OCI-LY3 (cell line): ENCODE data around the gene FRMD3.

Experiments
- H2AFZ ChIP-seq: fragments of 200-600, 300-600 bp; shearing (Covaris generic); 2 replicates; pipeline ENCODE4 v1.6.0; 2014; ENCODE audit warnings: antibody characterized with exemption, low read depth, low read length
- H3K27ac ChIP-seq: fragments of 200-600, 300-600 bp; sonication (generic); 2 replicates; pipeline ENCODE4 v1.5.1; 2014; ENCODE audit warnings: mild to moderate bottlenecking, low read length, moderate library complexity, mixed read lengths
- H3K27me3 ChIP-seq: fragments of 200-600, 300-600 bp; sonication (generic); 2 replicates; pipeline ENCODE4 v1.6.1; 2014; ENCODE audit warnings: low read depth, low read length, mixed read lengths
- H3K36me3 ChIP-seq: fragments of 200-600, 300-600 bp; sonication (generic); replicated peaks from 2 replicates; pipeline ENCODE3; 2014; ENCODE audit warnings: low read depth, low read length, mixed read lengths
- H3K4me1 ChIP-seq: fragments of 300-600, 200-600 bp; sonication (generic); 2 replicates; pipeline ENCODE4 v1.6.1; 2014; ENCODE audit warnings: low read length, mixed read lengths
- H3K4me2 ChIP-seq: fragments of 200-600, 300-600 bp; sonication (generic); 2 replicates; pipeline ENCODE4 v1.6.1; 2014; ENCODE audit warnings: low read length, mixed read lengths
- H3K4me3 ChIP-seq: fragments of 300-600, 200-600 bp; sonication (generic); 2 replicates; pipeline ENCODE4 v1.5.1; 2014; ENCODE audit warnings: antibody characterized with exemption, mild to moderate bottlenecking, low read length, moderate library complexity
- H3K79me2 ChIP-seq: fragments of 300-600, 200-600 bp; shearing (Covaris generic); 2 replicates; pipeline ENCODE4 v1.6.1; 2014; ENCODE audit warnings: mild to moderate bottlenecking, low read length, mixed read lengths
- H3K9ac ChIP-seq: fragments of 300-600, 200-600 bp; shearing (Covaris generic); 2 replicates; pipeline ENCODE4 v1.6.0; 2014; ENCODE audit warnings: mild to moderate bottlenecking, low read length, moderate library complexity
- H3K9me3 ChIP-seq: fragments of 200-600, 300-600 bp; shearing (Covaris generic); 2 replicates; pipeline ENCODE4 v1.6.1; 2014; ENCODE audit warnings: low read length, mixed read lengths; ENCODE audit not compliant: insufficient read depth
- H4K20me1 ChIP-seq: fragments of 200-600, 300-600 bp; sonication (generic); 2 replicates; pipeline ENCODE4 v1.6.1; 2016; ENCODE audit warnings: low read length, mixed read lengths; ENCODE audit not compliant: insufficient read depth
- CTCF ChIP-seq: fragments of 200-600, 300-600 bp; sonication (generic); IDR thresholded peaks from 2 replicates; pipeline ENCODE4 v1.5.1; 2014; ENCODE audit warnings: antibody characterized with exemption, low read length, low read depth
- EZH2phosphoT487 ChIP-seq: fragments of 200-600 bp; shearing (Covaris generic); IDR thresholded peaks from 2 replicates; pipeline ENCODE4 v1.6.1; 2018; ENCODE audit warnings: antibody characterized with exemption, mixed run types, low read depth

FRMD3 gene

GRCh38 chr9:83509402-83509801 is 28.8 kb downstream of the FRMD3 start:
- Histone ChIP-seq H3K9ac (no peak overlapping the region), H3K27ac (no peak overlapping the region), H3K36me3 (no peaks in the 10 kb centered on the region), H3K9me3 (no peaks in the 10 kb centered on the region), H4K20me1 (no peaks in the 10 kb centered on the region), H3K4me1 (peaks cover 26% of the 10 kb centered on the region), H2AFZ (no peak overlapping the region), H3K4me3 (no peak overlapping the region), H3K27me3 (no peaks in the 10 kb centered on the region), H3K4me2 (no peak overlapping the region), H3K79me2 (no peaks in the 10 kb centered on the region)
- no peak for TF ChIP-seq CTCF

- Histone ChIP-seq H3K27ac (no peak overlapping the region), H3K79me2 (no peaks in the 10 kb centered on the region), H3K4me2 (no peak overlapping the region), H3K9ac (no peak overlapping the region), H4K20me1 (no peaks in the 10 kb centered on the region), H2AFZ (no peak overlapping the region), H3K4me3 (no peak overlapping the region), H3K9me3 (no peaks in the 10 kb centered on the region), H3K27me3 (no peaks in the 10 kb centered on the region), H3K4me1 (peaks cover 23% of the 10 kb centered on the region), H3K36me3 (no peaks in the 10 kb centered on the region)
- no peak for TF ChIP-seq CTCF
- no peak for TF ChIP-seq EZH2phosphoT487
These were observed 30.1 kb downstream of the FRMD3 start for GRCh38 chr9:83508067-83508466.

GRCh38 chr9:83505282-83505681 is 32.9 kb downstream of the FRMD3 start:
- H3K9me3 ChIP-seq, result no peaks in the 10 kb centered on the region
- H3K79me2 ChIP-seq, result no peaks in the 10 kb centered on the region
- no peaks in the 10 kb centered on the region for H3K36me3 ChIP-seq
- no peak overlapping the region for H3K4me2 ChIP-seq
- H4K20me1 ChIP-seq, result no peaks in the 10 kb centered on the region
- no peaks in the 10 kb centered on the region for H3K4me1 ChIP-seq
- H2AFZ ChIP-seq, result no peak overlapping the region
- no peak overlapping the region for H3K4me3 ChIP-seq
- H3K9ac ChIP-seq, result no peak overlapping the region
- TF ChIP-seq CTCF (no peak), EZH2phosphoT487 (no peak)
- H3K27me3 ChIP-seq, result no peaks in the 10 kb centered on the region
- H3K27ac ChIP-seq, result no peak overlapping the region

GRCh38 chr9:83503866-83504265 is 34.3 kb downstream of the FRMD3 start:
- no peak for TF ChIP-seq CTCF
- no peak for TF ChIP-seq EZH2phosphoT487
- H2AFZ ChIP-seq, result no peak overlapping the region
- no peaks in the 10 kb centered on the region for H3K27me3 ChIP-seq
- H3K27ac ChIP-seq, result no peak overlapping the region
- H3K4me3 ChIP-seq, result no peak overlapping the region
- H3K36me3 ChIP-seq, result no peaks in the 10 kb centered on the region
- H3K9me3 ChIP-seq, result no peaks in the 10 kb centered on the region
- H3K79me2 ChIP-seq, result no peaks in the 10 kb centered on the region
- H3K9ac ChIP-seq, result no peak overlapping the region
- no peak overlapping the region for H3K4me2 ChIP-seq
- H4K20me1 ChIP-seq, result no peaks in the 10 kb centered on the region
- H3K4me1 ChIP-seq, result no peaks in the 10 kb centered on the region; the same call in 1 of the 2 replicates
